Stimulated activated CD8-positive, alpha-beta memory T cell treated with anti-CD3 and anti-CD28 coated beads, Interleukin-12 subunit alpha, Interleukin-12 subunit beta, amount 100 ng/mL, for 4 hours (primary cell): ENCODE measurements around the gene JCHAIN.

Experiments used
- DNase-seq: peaks from one replicate; pipeline ENCODE4 v3.0.0-alpha.2; 2020; ENCODE audit warnings: low read depth

The JCHAIN gene

GRCh38 chr4:70637239-70637913 lies 28.9 kb downstream of the JCHAIN start:
- no peak for DNase-seq

DNA sequence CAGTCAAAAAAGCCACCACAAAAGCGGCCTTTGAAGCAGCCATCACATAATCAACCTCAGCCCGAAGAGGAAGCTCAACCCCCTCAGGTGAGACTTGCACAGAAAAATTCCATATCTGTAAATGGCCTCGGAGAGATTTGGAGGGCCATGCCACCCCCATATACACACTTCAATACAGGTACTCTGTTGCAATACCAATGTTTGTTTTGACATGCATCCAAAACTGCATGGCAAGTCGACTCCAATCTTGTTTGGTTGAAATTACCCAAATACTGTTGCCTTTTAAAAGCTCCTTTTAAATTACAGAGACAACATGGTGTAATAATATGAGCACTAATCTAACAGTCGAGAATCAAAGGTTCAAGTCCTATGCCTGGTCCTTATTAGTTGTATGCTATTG lies 31.8 kb downstream of the JCHAIN start:
- no peak for DNase-seq

- DNase-seq, result no peak
These were observed 34.3 kb downstream of the JCHAIN start for GRCh38 chr4:70632028-70632427.

DNA sequence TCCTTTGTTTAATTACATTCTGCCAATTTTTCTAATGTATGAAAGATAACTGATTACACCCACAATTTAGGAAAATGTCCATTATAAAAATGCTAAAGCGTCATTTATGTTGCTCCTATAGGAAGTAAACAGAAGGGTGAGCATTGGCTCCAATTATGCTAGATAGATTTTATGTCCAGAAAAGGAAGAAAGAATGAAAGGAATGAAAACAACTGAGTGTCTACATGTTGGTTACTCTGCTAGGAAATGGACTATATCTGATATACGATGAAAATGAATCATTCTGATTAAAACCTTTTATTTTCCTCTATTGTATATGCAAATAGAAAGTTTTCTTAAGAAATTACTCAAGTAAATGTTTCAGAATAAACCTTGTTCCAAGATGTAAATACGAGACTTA lies 36.1 kb downstream of the JCHAIN start:
- DNase-seq, result no peak

GRCh38 chr4:70629469-70630090 lies 36.7 kb downstream of the JCHAIN start:
- DNase-seq, result no peak

GRCh38 chr4:70628444-70628843 lies 37.9 kb downstream of the JCHAIN start, which contains the start of gene ENAM:
ENAM (plus strand) TSS chr4:70628744; CDS start chr4:70629501, 757 bp downstream.
- no peak for DNase-seq

- no peak for DNase-seq
These were observed 38.7 kb downstream of the JCHAIN start for GRCh38 chr4:70627620-70628019.

- DNase-seq, result no peak
These were observed 42.0 kb downstream of the JCHAIN start for GRCh38 chr4:70624226-70624793.

- DNase-seq, result no peak
These were observed 43.0 kb downstream of the JCHAIN start for GRCh38 chr4:70623323-70623722.

DNA sequence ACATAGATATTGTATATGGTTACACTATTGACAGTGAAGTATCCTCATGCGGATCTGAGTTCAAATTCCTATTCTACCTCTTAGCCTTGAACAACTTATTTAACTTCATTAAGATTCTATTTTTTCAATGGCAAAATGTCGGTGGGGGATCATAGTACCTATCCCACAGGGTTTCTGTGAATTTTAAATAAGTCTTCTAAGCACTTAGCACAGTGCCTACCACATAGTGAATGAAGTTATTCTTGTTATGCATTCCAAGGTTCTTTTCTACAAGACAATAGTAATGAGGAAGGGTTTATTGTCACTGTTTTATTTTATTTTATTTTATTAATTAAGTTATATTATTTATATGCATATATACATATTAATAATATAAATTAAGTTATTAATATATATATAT lies 46.5 kb downstream of the JCHAIN start:
- DNase-seq, result no peak

- DNase-seq, result no peak
These were observed 47.0 kb downstream of the JCHAIN start for GRCh38 chr4:70619288-70619687.

GRCh38 chr4:70614184-70614555 lies 52.1 kb downstream of the JCHAIN start:
- no peak for DNase-seq

DNA sequence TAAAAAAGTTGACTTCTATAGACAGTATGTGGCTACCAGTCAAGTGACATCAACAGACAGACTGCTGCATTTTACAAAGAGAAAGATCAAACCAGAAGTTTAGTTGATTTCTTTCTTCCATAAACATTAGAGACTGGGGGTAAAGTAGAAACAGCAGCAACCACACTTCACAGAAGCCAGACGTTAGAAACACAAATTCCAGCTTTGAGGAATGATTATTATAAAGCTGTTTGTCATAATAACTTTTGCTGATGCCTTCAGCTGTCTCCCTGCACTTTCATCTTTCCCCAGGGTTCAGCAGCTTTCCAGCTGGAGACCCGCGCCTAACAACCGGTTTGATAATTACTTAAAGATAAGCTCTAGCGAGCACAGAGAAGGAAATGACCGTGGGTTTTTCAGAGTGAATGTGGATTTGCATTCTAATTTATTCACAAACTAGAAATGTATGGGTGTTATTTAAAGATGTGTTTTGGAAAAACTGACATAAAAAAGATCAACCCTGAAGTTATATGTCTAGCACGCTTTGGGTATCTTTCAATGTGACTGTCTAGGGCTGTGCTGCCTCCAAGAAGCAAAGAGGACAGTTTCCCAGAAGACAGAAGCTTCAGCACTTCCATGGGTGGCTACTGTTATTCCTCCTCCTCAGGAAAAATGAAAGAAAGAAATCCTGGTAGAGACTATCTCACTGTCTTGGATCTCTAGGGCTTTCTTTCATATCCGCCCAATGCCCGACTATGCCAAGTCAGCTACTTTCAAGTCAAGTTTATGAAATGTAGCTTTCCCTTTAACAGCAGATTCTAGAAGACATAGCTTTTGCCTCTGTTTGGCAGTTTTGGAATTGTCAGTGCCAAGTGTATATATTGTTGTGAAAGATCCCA lies 52.8 kb downstream of the JCHAIN start:
- no peak for DNase-seq

- no peak for DNase-seq
These were observed 58.0 kb downstream of the JCHAIN start for GRCh38 chr4:70608324-70608723.

DNA sequence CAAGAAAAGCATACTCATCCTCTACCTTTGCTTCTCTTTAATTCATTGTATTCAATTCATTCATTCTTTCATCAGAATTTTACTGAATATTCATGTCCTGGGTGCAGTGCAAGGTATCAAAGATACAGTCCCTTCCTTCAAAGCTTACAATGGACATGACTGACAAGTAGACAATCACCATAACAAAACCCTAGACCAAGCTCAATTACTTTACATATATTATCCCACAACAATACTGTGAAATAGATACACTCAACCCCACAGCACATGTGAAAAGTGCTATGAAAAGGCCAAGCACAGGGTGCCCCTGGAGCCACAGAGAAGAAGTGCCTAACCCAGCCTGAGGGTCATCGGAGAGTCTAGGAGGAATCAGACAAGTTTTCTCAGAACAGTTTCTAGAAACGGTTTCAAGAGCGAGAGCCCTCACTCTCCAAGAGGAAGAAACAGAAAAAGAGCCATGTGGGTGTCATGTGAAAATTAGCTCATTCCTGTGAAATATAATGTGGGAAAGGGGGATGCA lies 58.9 kb downstream of the JCHAIN start:
- DNase-seq, result no peak

DNA sequence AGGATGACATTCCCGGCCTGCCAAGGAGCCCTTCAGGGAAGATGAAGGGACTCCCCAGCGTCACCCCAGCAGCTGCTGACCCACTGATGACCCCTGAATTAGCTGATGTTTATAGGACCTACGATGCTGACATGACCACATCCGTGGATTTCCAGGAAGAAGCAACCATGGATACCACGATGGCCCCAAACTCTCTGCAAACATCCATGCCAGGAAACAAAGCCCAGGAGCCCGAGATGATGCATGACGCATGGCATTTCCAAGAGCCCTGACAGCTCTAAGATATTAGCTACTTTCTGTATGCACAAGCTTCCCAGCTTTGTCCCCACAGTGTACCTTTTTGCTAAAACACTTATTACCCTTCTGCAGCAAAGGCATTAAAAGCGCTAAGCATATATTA lies 59.8 kb downstream of the JCHAIN start:
- DNase-seq, result no peak
